Measurements from ENCODE around the gene TFAP2E.
"Not testable (repeated sequence)": the region's sequence is repeated elsewhere in the genome, so short reads cannot be mapped to it uniquely, and the experiment has no call there.

The TFAP2E gene

GRCh38 chr1:35574655-35575415 is 1.7 kb downstream of the TFAP2E start:
- no peak for DNase-seq

GRCh38 chr1:35575416-35575958 is 2.4 kb downstream of the TFAP2E start:
- no peak for DNase-seq

- DNase-seq = no peak
Measured at GRCh38 chr1:35576061-35576765, 3.1 kb downstream of the TFAP2E start.

- not testable (repeated sequence) for DNase-seq
Measured at GRCh38 chr1:35576766-35577070, 3.6 kb downstream of the TFAP2E start.

GRCh38 chr1:35577071-35577998 is 4.2 kb downstream of the TFAP2E start:
- peak; percentile 62 to 69 for DNase-seq

GRCh38 chr1:35580949-35581388 is 7.9 kb downstream of the TFAP2E start:
- no peak for DNase-seq

GRCh38 chr1:35581621-35582020 is 8.5 kb downstream of the TFAP2E start:
- not testable (repeated sequence) for DNase-seq

GRCh38 chr1:35585281-35585680 is 12.2 kb downstream of the TFAP2E start:
- DNase-seq = no peak

- not testable (repeated sequence) for DNase-seq
Measured at GRCh38 chr1:35585805-35586204, 12.7 kb downstream of the TFAP2E start.

- no peak for DNase-seq
Measured at GRCh38 chr1:35586808-35587207, 13.7 kb downstream of the TFAP2E start.

GRCh38 chr1:35587736-35588135 is 14.6 kb downstream of the TFAP2E start:
- DNase-seq = no peak

GRCh38 chr1:35588197-35588910 is 15.2 kb downstream of the TFAP2E start:
- no peak for DNase-seq

GRCh38 chr1:35589516-35590427 is 16.7 kb downstream of the TFAP2E start:
- no peak for DNase-seq

- no peak for DNase-seq
Measured at GRCh38 chr1:35590476-35591040, 17.4 kb downstream of the TFAP2E start.

- DNase-seq = no peak
Measured at GRCh38 chr1:35591211-35591610, 18.1 kb downstream of the TFAP2E start.

GRCh38 chr1:35592991-35593769 is 20.1 kb downstream of the TFAP2E start:
- DNase-seq = no peak

- no peak for DNase-seq
Measured at GRCh38 chr1:35594005-35594760, 21.1 kb downstream of the TFAP2E start.

GRCh38 chr1:35595684-35596083 is 22.6 kb downstream of the TFAP2E start:
- DNase-seq = no peak

GRCh38 chr1:35597870-35598269 is 24.8 kb downstream of the TFAP2E start:
- DNase-seq = no peak

Measured in CD4-positive, alpha-beta T cell treated with Interleukin-4 for 1 hour (primary cell).